ENCODE results near the gene GAB2. TPM values are rescaled to one million over a fixed set of nuclear protein-coding genes. Genes with fewer than 3 reads are reported as not detected.

GAB2 gene
- total and polyA plus RNA-seq, 2 donors (not counting 1 experiment from before 2014, with no cell fraction given), result 5.8 to 85.9 TPM

- H3K4me3 ChIP-seq (ENCODE audit: control extremely low read depth in 1 of 5, extremely low read depth in 1 of 5, insufficient read depth in 1 of 5, low read depth in 2 of 5, low read length in 4 of 5), result no peak overlapping the region
- H3K36me3 ChIP-seq (replicated peaks in 1 of 2; ENCODE audit: control extremely low read depth in 1 of 2, control insufficient read depth in 1 of 2, extremely low read depth in 1 of 2, insufficient read depth in 2 of 2, low read length in 1 of 2), result no peaks in the 10 kb centered on the region
- no peaks in the 10 kb centered on the region for H4K20me1 ChIP-seq (ENCODE audit: control insufficient read depth, insufficient read depth, low read length, poor library complexity, severe bottlenecking)
- H3K4me1 ChIP-seq (ENCODE audit: control insufficient read depth in 2 of 2, insufficient read depth in 2 of 2, low read length in 2 of 2), result no peaks in the 10 kb centered on the region
- H3K4me2 ChIP-seq (replicated peaks; ENCODE audit: low read depth, low read length, poor library complexity, severe bottlenecking), result no peak overlapping the region
- ATAC-seq (ENCODE audit: low read depth) (no peak), DNase-seq (no peak)
- H3K27ac Mint-ChIP-seq, result no peak overlapping the region
- H3K9ac ChIP-seq (ENCODE audit: low read length), result no peak overlapping the region
- H3K79me2 ChIP-seq (ENCODE audit: control insufficient read depth, insufficient read depth, low read length), result peaks cover 40% of the 10 kb centered on the region
- H3K27me3 ChIP-seq (replicated peaks in 1 of 4; ENCODE audit: control extremely low read depth in 1 of 4, control insufficient read depth in 3 of 4, insufficient read depth in 4 of 4, low read length in 3 of 4), result no peaks in the 10 kb centered on the region
- no peaks in the 10 kb centered on the region for H3K27me3 Mint-ChIP-seq
- H2AFZ ChIP-seq (ENCODE audit: insufficient read depth, low read depth, low read length, poor library complexity, severe bottlenecking), result no peak overlapping the region
- TF ChIP-seq CTCF (IDR thresholded peaks at IDR 0.05) (no peak), EZH2 (IDR thresholded peaks at IDR 0.05; ENCODE audit: borderline replicate concordance, insufficient read depth, low read depth, low read length, poor library complexity, severe bottlenecking) (no peak)
- 100% methylated on average over 2 of the region's 2 CpGs for WGBS (ENCODE audit: insufficient coverage)
- H3K27ac ChIP-seq (ENCODE audit: low read length in 2 of 2), result no peak overlapping the region
- H3K4me3 Mint-ChIP-seq, result no peak overlapping the region
- peaks cover 37% of the 10 kb centered on the region for H3K4me1 Mint-ChIP-seq
- POLR2A ChIA-PET, result no interaction called here
- CTCF ChIA-PET, result no interaction called here
- intact Hi-C loops (cut with micrococcal nuclease), result no loop called here
- no peaks in the 10 kb centered on the region for H3K9me3 ChIP-seq (ENCODE audit: control extremely low read depth in 1 of 3, control insufficient read depth in 2 of 3, insufficient read depth in 1 of 3, low read length in 2 of 3)
- H3K9me3 Mint-ChIP-seq (ENCODE audit: insufficient read depth), result no peaks in the 10 kb centered on the region
Measured at GRCh38 chr11:78341841-78342240, 75.8 kb downstream of the GAB2 start.

- H3K27me3 Mint-ChIP-seq, result no peaks in the 10 kb centered on the region
- H3K79me2 ChIP-seq (ENCODE audit: control insufficient read depth, insufficient read depth, low read length), result peaks cover 36% of the 10 kb centered on the region
- no peak overlapping the region for H3K4me2 ChIP-seq (replicated peaks; ENCODE audit: low read depth, low read length, poor library complexity, severe bottlenecking)
- H3K9ac ChIP-seq (ENCODE audit: low read length), result no peak overlapping the region
- H3K9me3 ChIP-seq (ENCODE audit: control extremely low read depth in 1 of 3, control insufficient read depth in 2 of 3, insufficient read depth in 1 of 3, low read length in 2 of 3), result no peaks in the 10 kb centered on the region
- H3K4me1 Mint-ChIP-seq, result peaks cover 40% of the 10 kb centered on the region
- no peak overlapping the region for H3K27ac Mint-ChIP-seq
- H2AFZ ChIP-seq (ENCODE audit: insufficient read depth, low read depth, low read length, poor library complexity, severe bottlenecking), result no peak overlapping the region
- DNase-seq, result no peak
- no peak for TF ChIP-seq CTCF (IDR thresholded peaks at IDR 0.05)
- TF ChIP-seq EZH2 (IDR thresholded peaks at IDR 0.05; ENCODE audit: borderline replicate concordance, insufficient read depth, low read depth, low read length, poor library complexity, severe bottlenecking), result no peak
- 100% methylated on average over 1 of the region's 2 CpGs for WGBS (ENCODE audit: insufficient coverage)
- no peaks in the 10 kb centered on the region for H3K27me3 ChIP-seq (replicated peaks in 1 of 4; ENCODE audit: control extremely low read depth in 1 of 4, control insufficient read depth in 3 of 4, insufficient read depth in 4 of 4, low read length in 3 of 4)
- POLR2A ChIA-PET, result no interaction called here
- no peak for ATAC-seq (ENCODE audit: low read depth)
- no peaks in the 10 kb centered on the region for H4K20me1 ChIP-seq (ENCODE audit: control insufficient read depth, insufficient read depth, low read length, poor library complexity, severe bottlenecking)
- CTCF ChIA-PET, result no interaction called here
- H3K4me3 Mint-ChIP-seq, result no peak overlapping the region
- no peak overlapping the region for H3K27ac ChIP-seq (ENCODE audit: low read length in 2 of 2)
- intact Hi-C loops (cut with micrococcal nuclease), result no loop called here
- H3K4me1 ChIP-seq (ENCODE audit: control insufficient read depth in 2 of 2, insufficient read depth in 2 of 2, low read length in 2 of 2), result no peaks in the 10 kb centered on the region
- H3K36me3 ChIP-seq (replicated peaks in 1 of 2; ENCODE audit: control extremely low read depth in 1 of 2, control insufficient read depth in 1 of 2, extremely low read depth in 1 of 2, insufficient read depth in 2 of 2, low read length in 1 of 2), result no peaks in the 10 kb centered on the region
- H3K4me3 ChIP-seq (ENCODE audit: control extremely low read depth in 1 of 5, extremely low read depth in 1 of 5, insufficient read depth in 1 of 5, low read depth in 2 of 5, low read length in 4 of 5), result no peak overlapping the region
- no peaks in the 10 kb centered on the region for H3K9me3 Mint-ChIP-seq (ENCODE audit: insufficient read depth)
Measured at GRCh38 chr11:78340530-78340929, 77.1 kb downstream of the GAB2 start.
